Trophoblast cell (in vitro differentiated cells and primary cell): ENCODE data around the gene CCDC57.

Source experiments
- DNase-seq, 2 donors: peaks; one replicate each; pipeline ENCODE4 v3.0.0-alpha.2; 2016
- H2AFZ ChIP-seq: 2 replicates; pipeline ENCODE4 v1.6.1; 2013; ENCODE audit warnings: low read length, moderate library complexity, mild to moderate bottlenecking; ENCODE audit not compliant: insufficient read depth, poor library complexity
- H2AK5ac ChIP-seq: 2 replicates; pipeline ENCODE4 v1.6.1; 2013; ENCODE audit warnings: mild to moderate bottlenecking, low read length
- H2BK120ac ChIP-seq: 2 replicates; pipeline ENCODE4 v1.6.1; 2013; ENCODE audit warnings: low read length, mild to moderate bottlenecking, moderate library complexity; ENCODE audit not compliant: insufficient read depth, poor library complexity
- H2BK12ac ChIP-seq: 2 replicates; pipeline ENCODE4 v1.6.1; 2013; ENCODE audit warnings: mild to moderate bottlenecking, low read length, moderate library complexity
- H2BK5ac ChIP-seq: 2 replicates; pipeline ENCODE4 v1.6.1; 2013; ENCODE audit warnings: low read length, low read depth, moderate library complexity, mild to moderate bottlenecking; ENCODE audit not compliant: poor library complexity
- H3K14ac ChIP-seq: 2 replicates; pipeline ENCODE4 v1.6.1; 2013; ENCODE audit warnings: mild to moderate bottlenecking, low read length
- H3K18ac ChIP-seq: 2 replicates; pipeline ENCODE4 v1.6.1; 2013; ENCODE audit warnings: mild to moderate bottlenecking, low read length
- H3K23ac ChIP-seq: 2 replicates; pipeline ENCODE4 v1.6.1; 2013; ENCODE audit warnings: low read length
- H3K27ac ChIP-seq: 2 replicates; pipeline ENCODE4 v1.5.1; 2013; ENCODE audit warnings: low read depth, mild to moderate bottlenecking, inconsistent platforms, low read length, moderate library complexity
- H3K27me3 ChIP-seq: 2 replicates; pipeline ENCODE4 v1.6.1; 2013; ENCODE audit warnings: inconsistent platforms, mild to moderate bottlenecking, low read length, moderate library complexity; ENCODE audit not compliant: insufficient read depth
- H3K36me3 ChIP-seq, 2 experiments: 1 replicate in 1 of 2; 2 replicates in 1 of 2; pipeline ENCODE4 v1.6.1; 2013; ENCODE audit warnings: low read length in 2 of 2, mild to moderate bottlenecking in 2 of 2, moderate library complexity in 1 of 2; ENCODE audit not compliant: insufficient read depth in 2 of 2, control insufficient read depth in 1 of 2
- H3K4ac ChIP-seq: 2 replicates; pipeline ENCODE4 v1.6.1; 2013; ENCODE audit warnings: low read depth, mild to moderate bottlenecking, low read length, moderate library complexity
- H3K4me1 ChIP-seq, 2 experiments: 1 replicate in 1 of 2; 2 replicates in 1 of 2; pipeline ENCODE4 v1.6.1; 2013; ENCODE audit warnings: low read length in 2 of 2, mild to moderate bottlenecking in 2 of 2, moderate library complexity in 1 of 2; ENCODE audit not compliant: insufficient read depth in 2 of 2, control insufficient read depth in 1 of 2
- H3K4me2 ChIP-seq: 2 replicates; pipeline ENCODE4 v1.6.1; 2013; ENCODE audit warnings: inconsistent platforms, mild to moderate bottlenecking, low read length, moderate library complexity
- H3K4me3 ChIP-seq: 2 replicates; pipeline ENCODE4 v1.5.1; 2013; ENCODE audit warnings: mild to moderate bottlenecking, low read depth, low read length, inconsistent platforms
- H3K79me1 ChIP-seq: one replicate; pipeline ENCODE4 v1.6.1; 2013; ENCODE audit warnings: low read length
- H3K79me2 ChIP-seq: 2 replicates; pipeline ENCODE4 v1.6.1; 2013; ENCODE audit warnings: low read length, mild to moderate bottlenecking; ENCODE audit not compliant: control insufficient read depth, insufficient read depth, poor library complexity
- H3K9ac ChIP-seq: 2 replicates; pipeline ENCODE4 v1.6.1; 2013; ENCODE audit warnings: mild to moderate bottlenecking, low read length
- H3K9me3 ChIP-seq: 2 replicates; pipeline ENCODE4 v1.6.1; 2013; ENCODE audit warnings: low read depth, mild to moderate bottlenecking, control low read depth, inconsistent platforms, low read length; ENCODE audit not compliant: insufficient read depth
- H4K12ac ChIP-seq: 2 replicates; pipeline ENCODE4 v1.6.1; 2013; ENCODE audit warnings: low read depth, mild to moderate bottlenecking, low read length, moderate library complexity
- H4K8ac ChIP-seq: 2 replicates; pipeline ENCODE4 v1.6.1; 2013; ENCODE audit warnings: low read depth, mild to moderate bottlenecking, low read length, moderate library complexity
- H4K91ac ChIP-seq: one replicate; pipeline ENCODE4 v1.6.1; 2013; ENCODE audit warnings: low read depth, mild to moderate bottlenecking, low read length, moderate library complexity
- WGBS: extraction: QIAGEN DNeasy Blood & Tissue Kit; methylation state at CpG from one replicate; pipeline ENCODE4 v1.1.7; 2013; ENCODE audit warnings: missing lambda C conversion rate; ENCODE audit not compliant: insufficient read length, insufficient coverage; ENCODE audit errors: extremely low coverage; 5-methylcytosine and 5-hydroxymethylcytosine counted together

Gene CCDC57

DNA sequence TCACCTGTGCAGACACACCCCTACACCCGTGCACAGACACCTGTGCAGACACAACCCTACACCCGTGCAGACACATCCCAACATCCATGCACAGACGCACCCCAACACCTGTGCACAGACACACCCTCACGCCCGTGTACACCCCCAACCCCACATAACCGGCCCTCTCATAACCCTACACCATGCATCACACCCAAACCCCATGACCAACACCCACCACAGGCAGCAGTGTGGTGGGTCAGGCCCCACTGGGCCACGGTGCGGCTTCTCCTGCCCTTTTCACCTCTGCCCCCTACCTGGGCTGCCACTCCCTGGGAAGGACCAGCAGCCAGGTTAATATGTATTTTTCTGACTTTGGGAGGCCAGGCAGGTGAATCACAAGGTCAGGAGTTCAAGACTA lies 12.0 kb upstream of the CCDC57 start:
- Histone ChIP-seq H4K8ac (no peak overlapping the region), H3K4ac (no peak overlapping the region), H3K36me3 (no peaks in the 10 kb centered on the region), H3K4me3 (no peak overlapping the region), H2AFZ (no peak overlapping the region), H3K79me2 (peaks cover 6% of the 10 kb centered on the region), H3K79me1 (peaks cover 8% of the 10 kb centered on the region), H2BK120ac (no peak overlapping the region), H2BK5ac (no peak overlapping the region), H4K91ac (no peak overlapping the region), H2BK12ac (no peak overlapping the region), H3K9me3 (peaks cover 3% of the 10 kb centered on the region), H3K18ac (no peak overlapping the region), H3K4me1 (peaks cover 5 to 8% of the 10 kb centered on the region in 2 experiments), H3K14ac (no peak overlapping the region), H3K4me2 (no peak overlapping the region), H4K12ac (no peak overlapping the region), H3K23ac (no peak overlapping the region), H3K9ac (no peak overlapping the region), H2AK5ac (no peak overlapping the region), H3K27me3 (peaks cover 14% of the 10 kb centered on the region), H3K27ac (no peak overlapping the region)
- WGBS: no CpG with 5 or more reads among the region's 8 CpGs
- DNase-seq: no peak

GRCh38 chr17:82223517-82223916 lies 10.9 kb upstream of the CCDC57 start:
- peaks cover 3% of the 10 kb centered on the region for H3K9me3 ChIP-seq
- WGBS: no CpG with 5 or more reads among the region's 5 CpGs
- H4K91ac ChIP-seq: no peak overlapping the region
- H3K4me2 ChIP-seq: no peak overlapping the region
- no peak overlapping the region for H2AK5ac ChIP-seq
- no peak overlapping the region for H3K4me3 ChIP-seq
- H3K9ac ChIP-seq: no peak overlapping the region
- no peak overlapping the region for H3K27ac ChIP-seq
- H2AFZ ChIP-seq: no peak overlapping the region
- no peak overlapping the region for H4K12ac ChIP-seq
- no peak overlapping the region for H3K14ac ChIP-seq
- no peak overlapping the region for H4K8ac ChIP-seq
- H3K4ac ChIP-seq: no peak overlapping the region
- H2BK12ac ChIP-seq: no peak overlapping the region
- no peak overlapping the region for H2BK120ac ChIP-seq
- peaks cover 5% of the 10 kb centered on the region in 2 experiments for H3K4me1 ChIP-seq
- no peak overlapping the region for H3K23ac ChIP-seq
- H3K27me3 ChIP-seq: peaks cover 5% of the 10 kb centered on the region
- peaks cover 4% of the 10 kb centered on the region for H3K79me2 ChIP-seq
- no peaks in the 10 kb centered on the region for H3K36me3 ChIP-seq
- DNase-seq: no peak
- no peak overlapping the region for H2BK5ac ChIP-seq
- H3K79me1 ChIP-seq: peaks cover 7% of the 10 kb centered on the region
- no peak overlapping the region for H3K18ac ChIP-seq

- Histone ChIP-seq H3K27ac (no peak overlapping the region), H3K23ac (no peak overlapping the region), H2BK12ac (no peak overlapping the region), H3K14ac (no peak overlapping the region), H3K9ac (no peak overlapping the region), H3K4me2 (no peak overlapping the region), H2AK5ac (no peak overlapping the region), H3K4ac (no peak overlapping the region), H3K4me1 (peaks cover 8% of the 10 kb centered on the region in 2 experiments), H3K27me3 (no peaks in the 10 kb centered on the region), H4K8ac (no peak overlapping the region), H2AFZ (no peak overlapping the region), H4K91ac (no peak overlapping the region), H3K4me3 (no peak overlapping the region), H3K79me2 (peaks cover 3% of the 10 kb centered on the region), H3K36me3 (no peaks in the 10 kb centered on the region), H3K79me1 (peaks cover 5% of the 10 kb centered on the region), H2BK5ac (no peak overlapping the region), H3K18ac (no peak overlapping the region), H3K9me3 (peaks cover 3% of the 10 kb centered on the region), H2BK120ac (no peak overlapping the region), H4K12ac (no peak overlapping the region)
- no CpG with 5 or more reads among the region's 10 CpGs for WGBS
- no peak for DNase-seq
Measured at GRCh38 chr17:82222816-82223215, 10.2 kb upstream of the CCDC57 start.

GRCh38 chr17:82221341-82221902 lies 8.8 kb upstream of the CCDC57 start:
- no peak overlapping the region for H4K8ac ChIP-seq
- peaks cover 3% of the 10 kb centered on the region for H3K9me3 ChIP-seq
- no peak overlapping the region for H4K12ac ChIP-seq
- no peak overlapping the region for H2AFZ ChIP-seq
- no peak overlapping the region for H2BK5ac ChIP-seq
- WGBS: no CpG with 5 or more reads among the region's 10 CpGs
- H2AK5ac ChIP-seq: no peak overlapping the region
- no peak overlapping the region for H3K4ac ChIP-seq
- DNase-seq: no peak
- no peak overlapping the region for H2BK12ac ChIP-seq
- no peak overlapping the region for H3K14ac ChIP-seq
- H2BK120ac ChIP-seq: no peak overlapping the region
- no peak overlapping the region for H4K91ac ChIP-seq
- no peak overlapping the region for H3K4me3 ChIP-seq
- H3K23ac ChIP-seq: no peak overlapping the region
- H3K79me2 ChIP-seq: peaks cover 4% of the 10 kb centered on the region
- H3K36me3 ChIP-seq: no peaks in the 10 kb centered on the region
- no peak overlapping the region for H3K27ac ChIP-seq
- peaks cover 20 to 22% of the 10 kb centered on the region in 2 experiments for H3K4me1 ChIP-seq
- no peaks in the 10 kb centered on the region for H3K27me3 ChIP-seq
- no peak overlapping the region for H3K18ac ChIP-seq
- no peak overlapping the region for H3K4me2 ChIP-seq
- H3K9ac ChIP-seq: no peak overlapping the region
- H3K79me1 ChIP-seq: peaks cover 17% of the 10 kb centered on the region
